Prostate gland (tissue), 2 donors: ENCODE data around the gene NCR3LG1. TPM values are rescaled to one million over a fixed set of nuclear protein-coding genes. Genes with fewer than 3 reads are reported as not detected.
"Not testable (repeated sequence)": the region's sequence is repeated elsewhere in the genome, so short reads cannot be mapped to it uniquely, and the experiment has no call there.

Source experiments
- DNase-seq: peaks from one replicate; pipeline ENCODE4 v3.0.0-alpha.2; 2019; ENCODE audit warnings: low spot score
- H3K27ac ChIP-seq, 2 donors: fragments of 200-600 bp; sonication (generic); 2 replicates each; pipeline ENCODE4 v1.5.1; 2017 to 2019
- H3K27me3 ChIP-seq: fragments of 200-600 bp; sonication (generic); replicated peaks from 2 replicates; pipeline ENCODE4 v1.5.1; 2019; ENCODE audit not compliant: insufficient read depth
- H3K36me3 ChIP-seq, 2 donors: fragments of 200-600 bp; sonication (generic); 1 replicate in 1 of 2; 2 replicates in 1 of 2; pipeline versions ENCODE4 v1.5.1 to v1.8.1; 2017 to 2019
- H3K4me1 ChIP-seq: fragments of 200-600 bp; sonication (generic); replicated peaks from 2 replicates; pipeline ENCODE4 v1.5.1; 2019
- H3K4me3 ChIP-seq, 2 donors: fragments of 200-600 bp; sonication (generic); 2 replicates each; pipeline ENCODE4 v1.5.1; 2017 to 2019
- H3K9me3 ChIP-seq: fragments of 200-600 bp; sonication (generic); 2 replicates; pipeline ENCODE4 v1.5.1; 2017
- CTCF ChIP-seq, 4 experiments: fragments of 200-600 bp in 2 of 4; fragments of 450-650 bp in 2 of 4; sonication (generic) in 2 of 4; IDR thresholded peaks; 1 replicate in 3 of 4; 2 replicates in 1 of 4; pipeline ENCODE4 v1.5.1; 2016 to 2019; ENCODE audit warnings: antibody characterized with exemption in 4 of 4, mild to moderate bottlenecking in 2 of 4, moderate library complexity in 2 of 4
- POLR2AphosphoS5 ChIP-seq: sonication (generic); formaldehyde crosslinking; IDR thresholded peaks from one replicate; pipeline ENCODE4 v1.6.1; 2017; ENCODE audit warnings: antibody characterized with exemption
- WGBS: methylation state at CpG from one replicate; pipeline ENCODE4 v1.1.5; 2018; 5-methylcytosine and 5-hydroxymethylcytosine counted together
- intact Hi-C: fragments of 100-400 bp; cut with DNase I; formaldehyde crosslinking; loops from one replicate; pipeline ENCODE4 v1.14.2; 2022
- total RNA-seq, 2 donors: library from RNA; depleted of rRNA; stranded (reverse); fragments of >200 nt; gene quantifications; one replicate each; pipeline ENCODE4 v1.1.0, GENCODE V29; 2016

NCR3LG1 gene
- total RNA-seq, 2 donors from 2014 or later = 0.41 to 5.9 TPM

GRCh38 chr11:17423533-17424310 lies 72.1 kb downstream of the NCR3LG1 start:
- DNase-seq = no peak
- Histone ChIP-seq H3K9me3 (no peaks in the 10 kb centered on the region), H3K36me3 (no peaks in the 10 kb centered on the region), H3K27me3 (no peaks in the 10 kb centered on the region), H3K4me3 (no peak overlapping the region), H3K27ac (no peak overlapping the region), H3K4me1 (no peaks in the 10 kb centered on the region)
- TF ChIP-seq POLR2AphosphoS5 = no peak
- TF ChIP-seq CTCF (IDR thresholded peaks at IDR 0.05) = no peak
- intact Hi-C loops = no loop called here
- 65% methylated on average over 11 of the region's 11 CpGs for WGBS

GRCh38 chr11:17426233-17426632 lies 74.6 kb downstream of the NCR3LG1 start:
- H3K9me3 ChIP-seq, H3K27me3 ChIP-seq, H3K4me1 ChIP-seq, DNase-seq, H3K4me3 ChIP-seq, H3K36me3 ChIP-seq, intact Hi-C loops, H3K27ac ChIP-seq: not testable (repeated sequence)
- WGBS = 40% methylated on average over 5 of the region's 5 CpGs

Other genes starting within 250 kb of the NCR3LG1 start
- 10 to 100 TPM; 66.0 to 90.0 TPM for gene PIK3C2A, start 143.8 kb upstream of the NCR3LG1 start, total RNA-seq
- gene NUCB2, start 75.1 kb upstream of the NCR3LG1 start, total RNA-seq = 100 to 1,000 TPM in 1 of 2 donors, 10 to 100 TPM in 1; 39.2 to 110 TPM
- gene KCNJ11, start 36.9 kb downstream of the NCR3LG1 start, total RNA-seq = 10 to 100 TPM in 1 of 2 donors, 1 to 10 TPM in 1; 5.5 to 10.3 TPM
- 10 to 100 TPM in 1 of 2 donors, 1 to 10 TPM in 1; 5.7 to 10.2 TPM for gene ABCC8, start 125.0 kb downstream of the NCR3LG1 start, total RNA-seq
- not detected for gene USH1C, start 192.6 kb downstream of the NCR3LG1 start, total RNA-seq
- gene OTOG, start 195.5 kb downstream of the NCR3LG1 start, total RNA-seq = under 1 TPM in 1 of 2 donors, not detected in 1; 0.34 TPM